Mesenchymal stem cell (in vitro differentiated cells and primary cell): ENCODE data around the gene ESYT2.

Experiments used
- DNase-seq: peaks from one replicate; pipeline ENCODE4 v3.0.0-alpha.2; 2013
- H2AFZ ChIP-seq: one replicate; pipeline ENCODE4 v1.6.1; 2013; ENCODE audit warnings: low read depth, mild to moderate bottlenecking, control low read depth, inconsistent platforms, low read length, moderate library complexity
- H2AK5ac ChIP-seq: 2 replicates; pipeline ENCODE4 v1.6.1; 2013; ENCODE audit warnings: low read length, moderate library complexity, mild to moderate bottlenecking, inconsistent platforms; ENCODE audit not compliant: severe bottlenecking
- H2BK120ac ChIP-seq: one replicate; pipeline ENCODE4 v1.6.1; 2013; ENCODE audit warnings: low read depth, mild to moderate bottlenecking, inconsistent platforms, low read length, moderate library complexity
- H2BK12ac ChIP-seq, 2 experiments: one replicate each; pipeline ENCODE4 v1.6.1; 2013; ENCODE audit warnings: inconsistent platforms in 2 of 2, low read length in 2 of 2, mild to moderate bottlenecking in 2 of 2, moderate library complexity in 2 of 2, control low read depth in 1 of 2
- H2BK15ac ChIP-seq: one replicate; pipeline ENCODE4 v1.6.1; 2013; ENCODE audit warnings: mild to moderate bottlenecking, low read depth, inconsistent platforms; ENCODE audit not compliant: poor library complexity, severe bottlenecking
- H2BK5ac ChIP-seq: 2 replicates; pipeline ENCODE4 v1.6.1; 2013; ENCODE audit warnings: low read depth, mild to moderate bottlenecking, low read length, control low read depth, inconsistent platforms; ENCODE audit not compliant: poor library complexity, severe bottlenecking
- H3K14ac ChIP-seq, 2 experiments: one replicate each; pipeline ENCODE4 v1.6.1; 2013; ENCODE audit warnings: inconsistent platforms in 2 of 2, low read length in 2 of 2, control low read depth in 1 of 2, mild to moderate bottlenecking in 1 of 2, moderate library complexity in 1 of 2
- H3K18ac ChIP-seq, 2 experiments: one replicate each; pipeline ENCODE4 v1.6.1; 2013; ENCODE audit warnings: inconsistent platforms in 2 of 2, low read length in 2 of 2, control low read depth in 1 of 2, low read depth in 1 of 2, mild to moderate bottlenecking in 1 of 2
- H3K23ac ChIP-seq, 2 experiments: one replicate each; pipeline ENCODE4 v1.6.1; 2013; ENCODE audit warnings: inconsistent platforms in 2 of 2, low read length in 2 of 2, mild to moderate bottlenecking in 2 of 2, moderate library complexity in 2 of 2, control low read depth in 1 of 2
- H3K27ac ChIP-seq: 2 replicates; pipeline ENCODE4 v1.5.1; 2013; ENCODE audit warnings: mild to moderate bottlenecking, moderate library complexity, low read length, control low read depth, inconsistent platforms; ENCODE audit not compliant: poor library complexity, severe bottlenecking
- H3K27me3 ChIP-seq, 2 experiments: 2 replicates each; pipeline versions ENCODE4 v1.6.1 to v1.7.0; 2013; ENCODE audit warnings: low read length in 2 of 2, mild to moderate bottlenecking in 2 of 2, moderate library complexity in 2 of 2, control low read depth in 1 of 2, inconsistent platforms in 1 of 2; ENCODE audit not compliant: control insufficient read depth in 1 of 2, insufficient read depth in 1 of 2
- H3K36me3 ChIP-seq, 2 experiments: 2 replicates each; pipeline versions ENCODE4 v1.6.1 to v1.7.0; 2013; ENCODE audit warnings: low read length in 2 of 2, control low read depth in 1 of 2, inconsistent platforms in 1 of 2, low read depth in 1 of 2, mild to moderate bottlenecking in 1 of 2; ENCODE audit not compliant: insufficient read depth in 2 of 2, control insufficient read depth in 1 of 2
- H3K4ac ChIP-seq, 2 experiments: one replicate each; pipeline ENCODE4 v1.6.1; 2013; ENCODE audit warnings: inconsistent platforms in 2 of 2, low read length in 2 of 2, mild to moderate bottlenecking in 2 of 2, moderate library complexity in 2 of 2, control low read depth in 1 of 2, low read depth in 1 of 2
- H3K4me1 ChIP-seq: 2 replicates; pipeline ENCODE4 v1.6.1; 2013; ENCODE audit warnings: low read depth, low read length, control low read depth; ENCODE audit not compliant: control insufficient read depth, insufficient read depth
- H3K4me2 ChIP-seq: 2 replicates; pipeline ENCODE4 v1.6.1; 2013; ENCODE audit warnings: low read length, mild to moderate bottlenecking, inconsistent platforms; ENCODE audit not compliant: poor library complexity, severe bottlenecking
- H3K4me3 ChIP-seq, 2 experiments: 2 replicates each; pipeline versions ENCODE4 v1.5.1 to v1.7.0; 2013; ENCODE audit warnings: low read length in 2 of 2, mild to moderate bottlenecking in 2 of 2, control low read depth in 1 of 2, low read depth in 1 of 2; ENCODE audit not compliant: insufficient read depth in 1 of 2
- H3K79me1 ChIP-seq: replicated peaks from 2 replicates; pipeline ENCODE4 v1.6.1; 2013; ENCODE audit warnings: mild to moderate bottlenecking, control low read depth, low read length, inconsistent platforms; ENCODE audit not compliant: poor library complexity, severe bottlenecking
- H3K9ac ChIP-seq: 2 replicates; pipeline ENCODE4 v1.7.0; 2013; ENCODE audit warnings: mild to moderate bottlenecking, low read length, moderate library complexity
- H3K9me3 ChIP-seq: 2 replicates; pipeline ENCODE4 v1.7.0; 2013; ENCODE audit warnings: mild to moderate bottlenecking, low read length; ENCODE audit not compliant: control insufficient read depth
- H4K8ac ChIP-seq: one replicate; pipeline ENCODE4 v1.6.1; 2013; ENCODE audit warnings: inconsistent platforms, mild to moderate bottlenecking, low read length, moderate library complexity
- H4K91ac ChIP-seq: one replicate; pipeline ENCODE4 v1.6.1; 2013; ENCODE audit warnings: mild to moderate bottlenecking, low read length, inconsistent platforms
- WGBS: methylation state at CpG from one replicate; pipeline ENCODE4 v1.1.7; 2013; ENCODE audit warnings: mixed read lengths; 5-methylcytosine and 5-hydroxymethylcytosine counted together

Gene ESYT2

DNA sequence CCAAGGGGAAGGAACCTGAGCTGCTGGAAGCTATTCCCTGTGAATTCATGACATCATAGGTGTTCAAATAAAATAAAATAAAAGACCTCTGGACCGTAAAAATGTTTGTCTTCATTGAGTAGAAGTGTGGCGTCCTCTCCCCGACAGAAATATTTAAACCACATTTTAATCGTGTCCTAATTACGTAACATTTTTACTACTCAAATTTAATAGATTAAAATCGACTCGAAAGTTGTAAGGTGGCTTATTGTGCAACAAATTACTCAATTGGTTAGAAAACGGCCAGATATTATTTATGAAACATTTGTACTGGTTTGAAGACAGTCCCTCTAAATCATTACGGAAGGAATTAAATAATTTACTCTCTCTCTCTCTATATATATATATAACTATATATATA, 109.2 kb downstream of the ESYT2 start:
- no peaks in the 10 kb centered on the region for H3K9me3 ChIP-seq

DNA sequence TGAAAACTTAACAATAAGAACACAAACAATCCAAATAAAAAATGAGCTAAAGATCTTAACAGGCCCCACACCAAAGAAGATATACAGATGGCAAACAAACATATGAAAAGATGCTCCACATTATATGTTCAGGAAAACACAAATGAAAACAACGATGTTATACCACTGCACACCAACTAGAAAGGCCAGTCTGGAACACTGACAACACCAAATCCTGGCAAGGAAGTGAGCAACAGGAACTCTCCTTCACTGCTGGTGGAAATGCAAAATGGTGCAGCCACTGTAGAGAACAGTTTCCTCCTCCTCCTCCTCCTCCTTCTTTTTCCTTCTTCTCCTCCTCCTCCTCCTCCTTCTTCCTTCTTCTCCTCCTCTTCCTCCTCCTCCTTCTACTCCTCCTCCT, 112.5 kb downstream of the ESYT2 start:
- no peaks in the 10 kb centered on the region for H3K79me1 ChIP-seq
- H3K4me1 ChIP-seq: no peaks in the 10 kb centered on the region
- no peak overlapping the region for H4K91ac ChIP-seq
- H3K36me3 ChIP-seq: no peaks in the 10 kb centered on the region
- no peak overlapping the region for H3K23ac ChIP-seq
- no peak overlapping the region for H2AFZ ChIP-seq
- no peak overlapping the region for H3K18ac ChIP-seq
- no peak overlapping the region for H3K14ac ChIP-seq
- H2BK12ac ChIP-seq: no peak overlapping the region
- no peak overlapping the region for H3K4me2 ChIP-seq
- H2BK120ac ChIP-seq: no peak overlapping the region
- no peaks in the 10 kb centered on the region for H3K9me3 ChIP-seq
- peaks cover 0 to 4% of the 10 kb centered on the region in 2 experiments for H3K27me3 ChIP-seq
- no peak overlapping the region for H3K4ac ChIP-seq
- no peak overlapping the region for H2AK5ac ChIP-seq
- no peak overlapping the region for H3K4me3 ChIP-seq
- WGBS: 78% methylated on average over 1 of the region's 1 CpG
- H4K8ac ChIP-seq: no peak overlapping the region
- no peak overlapping the region for H3K9ac ChIP-seq
- no peak overlapping the region for H2BK5ac ChIP-seq
- no peak overlapping the region for H3K27ac ChIP-seq
- no peak overlapping the region for H2BK15ac ChIP-seq
- no peak for DNase-seq

More for the DNA sequence above, 109.2 kb downstream of the ESYT2 start:
- Histone ChIP-seq H3K27me3 (peaks cover 0 to 4% of the 10 kb centered on the region in 2 experiments), H2BK12ac (no peak overlapping the region), H3K36me3 (no peaks in the 10 kb centered on the region), H3K23ac (no peak overlapping the region), H3K14ac (no peak overlapping the region), H3K4me2 (no peak overlapping the region), H3K79me1 (no peaks in the 10 kb centered on the region), H3K4me3 (no peak overlapping the region), H4K91ac (no peak overlapping the region), H2BK120ac (no peak overlapping the region), H2BK5ac (no peak overlapping the region), H2AK5ac (no peak overlapping the region), H3K9ac (no peak overlapping the region), H2BK15ac (no peak overlapping the region), H4K8ac (no peak overlapping the region), H3K27ac (no peak overlapping the region), H3K18ac (no peak overlapping the region), H2AFZ (no peak overlapping the region), H3K4ac (no peak overlapping the region), H3K4me1 (no peaks in the 10 kb centered on the region)
- no peak for DNase-seq
- 100% methylated on average over 4 of the region's 9 CpGs for WGBS

DNA sequence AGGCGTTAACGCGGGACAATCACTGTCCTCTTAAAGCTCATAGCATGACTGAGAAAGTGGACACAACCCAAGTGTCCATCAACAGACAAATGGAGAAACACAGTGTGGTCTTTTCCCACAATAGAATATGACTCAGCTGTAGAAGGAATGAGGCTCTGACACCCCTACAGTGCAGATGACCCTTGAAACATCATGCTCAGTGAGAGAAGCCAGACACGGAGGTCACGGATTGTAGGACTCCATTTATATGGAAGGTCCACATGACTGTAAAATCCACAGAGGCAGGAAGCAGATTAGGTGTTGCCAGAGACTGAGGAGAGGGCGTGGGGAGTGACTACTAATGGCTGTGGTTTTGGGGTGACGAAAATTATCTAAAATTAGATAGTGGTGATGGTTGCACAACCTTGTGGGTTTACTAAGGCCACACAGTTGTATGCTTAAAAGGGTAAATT, 118.6 kb downstream of the ESYT2 start:
- Histone ChIP-seq H4K8ac (no peak overlapping the region), H2BK12ac (no peak overlapping the region), H2AK5ac (no peak overlapping the region), H3K79me1 (peaks cover 2% of the 10 kb centered on the region), H3K27me3 (no peaks in the 10 kb centered on the region), H3K9me3 (no peaks in the 10 kb centered on the region), H3K36me3 (no peaks in the 10 kb centered on the region), H3K23ac (no peak overlapping the region), H3K18ac (no peak overlapping the region), H3K4me2 (no peak overlapping the region), H4K91ac (no peak overlapping the region), H3K4ac (no peak overlapping the region), H3K27ac (no peak overlapping the region), H3K4me3 (no peak overlapping the region), H2BK120ac (no peak overlapping the region), H3K9ac (no peak overlapping the region), H2BK15ac (no peak overlapping the region), H2BK5ac (no peak overlapping the region), H2AFZ (no peak overlapping the region), H3K4me1 (peaks cover 4% of the 10 kb centered on the region), H3K14ac (no peak overlapping the region)
- 56% methylated on average over 7 of the region's 7 CpGs for WGBS
- DNase-seq: peak; percentile 97

DNA sequence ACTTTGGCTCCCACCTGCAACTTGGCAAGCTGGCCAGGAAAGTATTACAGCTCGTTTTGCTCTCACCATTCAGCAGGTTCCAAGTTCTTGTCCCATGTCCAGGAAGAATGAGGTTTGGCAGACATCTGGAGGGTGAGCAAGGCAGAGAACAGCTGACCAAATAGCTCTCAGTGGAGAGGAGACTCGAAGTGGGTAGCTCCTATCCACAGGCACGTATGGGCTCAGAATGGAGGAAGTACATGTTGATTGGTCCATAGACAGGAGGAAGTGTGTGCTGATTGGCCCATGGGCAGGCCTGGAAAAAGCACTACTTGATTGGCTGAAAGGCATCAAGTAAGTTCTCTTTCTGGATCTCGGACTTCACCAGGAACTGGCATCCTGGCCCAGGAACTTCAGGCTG, 121.7 kb downstream of the ESYT2 start:
- no peak overlapping the region for H3K23ac ChIP-seq
- peaks cover 11% of the 10 kb centered on the region for H3K4me1 ChIP-seq
- WGBS: 57% methylated on average over 4 of the region's 4 CpGs
- H3K4ac ChIP-seq: no peak overlapping the region
- peak; percentile 18 for DNase-seq
- H3K9me3 ChIP-seq: no peaks in the 10 kb centered on the region
- no peak overlapping the region for H2AFZ ChIP-seq
- no peaks in the 10 kb centered on the region for H3K27me3 ChIP-seq
- no peak overlapping the region for H2BK12ac ChIP-seq
- H3K9ac ChIP-seq: no peak overlapping the region
- no peak overlapping the region for H4K8ac ChIP-seq
- H2BK5ac ChIP-seq: no peak overlapping the region
- H3K27ac ChIP-seq: no peak overlapping the region
- no peak overlapping the region for H2BK120ac ChIP-seq
- H4K91ac ChIP-seq: no peak overlapping the region
- peaks cover 9% of the 10 kb centered on the region for H3K79me1 ChIP-seq
- no peak overlapping the region for H3K4me2 ChIP-seq
- H3K4me3 ChIP-seq: no peak overlapping the region
- no peak overlapping the region for H3K18ac ChIP-seq
- H3K14ac ChIP-seq: no peak overlapping the region
- H3K36me3 ChIP-seq: no peaks in the 10 kb centered on the region
- no peak overlapping the region for H2BK15ac ChIP-seq
- H2AK5ac ChIP-seq: no peak overlapping the region
